HepG2 (cell line): ENCODE measurements around the gene SNX30. TPM values are rescaled to one million over a fixed set of nuclear protein-coding genes. Genes with fewer than 3 reads are reported as not detected.

ENCODE experiments used
- ATAC-seq: fragments of 200-7000 bp; cut with Tn5 transposase; 3 replicates; pipeline ENCODE4 v1.9.1; 2020; ENCODE audit warnings: mild to moderate bottlenecking, moderate library complexity
- BruUV-seq: library from RNA; stranded (reverse); fragments of 400-500 nt; replicated peaks from 2 replicates; lab custom pipeline; 2021; lab: Mats Ljungman, UMichigan
- CTCF ChIA-PET: fragments of 300-600 bp; formaldehyde crosslinking; extraction: SDS; loops from one replicate; lab custom pipeline; 2021; ENCODE audit warnings: low total read pairs, inconsistent platforms, low intra/inter-chr PET ratio; lab: Yijun Ruan, JAX
- POLR2A ChIA-PET: fragments of 350-600 bp; sonication (Branson Sonifier 250); formaldehyde crosslinking; loops from one replicate; lab custom pipeline; 2020; ENCODE audit warnings: antibody characterized with exemption, inconsistent platforms; lab: Yijun Ruan, JAX
- DNase-seq: peaks from one replicate; pipeline ENCODE4 v3.0.0-alpha.2; 2015; ENCODE audit warnings: low spot score
- FAIRE-seq: peaks from 3 replicates; lab custom pipeline; 2011; peaks lifted over from hg19 to GRCh38; lab: Jason Lieb, UNC
- H2AFZ ChIP-seq: one replicate; pipeline ENCODE4 v1.6.1; 2011; ENCODE audit warnings: low read length, inconsistent platforms
- H3K27ac ChIP-seq: fragments of 300-600 bp; 3 replicates; pipeline ENCODE4 v1.8.0; 2011; ENCODE audit warnings: mixed run types, mild to moderate bottlenecking, mixed read lengths, low read length, inconsistent platforms; ENCODE audit not compliant: insufficient read depth; ENCODE audit errors: extremely low read length
- H3K27me3 ChIP-seq, 2 experiments: fragments of 200-600 bp in 1 of 2; 2 replicates in 1 of 2; 3 replicates in 1 of 2; pipeline versions ENCODE4 v1.6.0 to v1.8.0; 2011; ENCODE audit warnings: low read length in 2 of 2, mild to moderate bottlenecking in 2 of 2, moderate library complexity in 2 of 2, inconsistent platforms in 1 of 2; ENCODE audit not compliant: insufficient read depth in 2 of 2, control insufficient read depth in 1 of 2
- H3K36me3 ChIP-seq, 2 experiments: fragments of 200-600 bp in 1 of 2; replicated peaks in 1 of 2; 2 replicates in 1 of 2; 3 replicates in 1 of 2; pipeline versions ENCODE4 v1.5.1 to v1.8.0; 2011; ENCODE audit warnings: low read length in 2 of 2, inconsistent platforms in 1 of 2; ENCODE audit not compliant: insufficient read depth in 2 of 2, control insufficient read depth in 1 of 2
- H3K4me1 ChIP-seq: 2 replicates; pipeline ENCODE4 v1.5.1; 2012; ENCODE audit warnings: low read length, inconsistent platforms; ENCODE audit not compliant: insufficient read depth
- H3K4me2 ChIP-seq: 2 replicates; pipeline ENCODE4 v1.6.0; 2011; ENCODE audit warnings: low read depth, low read length, inconsistent platforms
- H3K4me3 ChIP-seq, 3 experiments: fragments of 200-600 bp in 1 of 3; sonication (generic), shearing (Covaris generic) in 1 of 3; replicated peaks in 1 of 3; 2 replicates each; pipeline ENCODE4 v1.5.1; 2011 to 2016; ENCODE audit warnings: low read length in 3 of 3, inconsistent platforms in 2 of 3, low read depth in 2 of 3, mild to moderate bottlenecking in 2 of 3, control low read depth in 1 of 3, mixed read lengths in 1 of 3; ENCODE audit not compliant: insufficient read depth in 1 of 3
- H3K79me2 ChIP-seq: one replicate; pipeline ENCODE4 v1.6.1; 2011; ENCODE audit warnings: low read length, inconsistent platforms; ENCODE audit not compliant: insufficient read depth
- H3K9ac ChIP-seq: 2 replicates; pipeline ENCODE4 v1.6.0; 2011; ENCODE audit warnings: mild to moderate bottlenecking, low read depth, low read length, inconsistent platforms; ENCODE audit not compliant: insufficient read depth
- H3K9me3 ChIP-seq: 2 replicates; pipeline ENCODE4 v1.5.1; 2012; ENCODE audit warnings: mild to moderate bottlenecking, low read length
- H4K20me1 ChIP-seq: 2 replicates; pipeline ENCODE4 v1.6.0; 2011; ENCODE audit warnings: inconsistent platforms, mild to moderate bottlenecking, low read length, moderate library complexity; ENCODE audit not compliant: insufficient read depth
- POLR2AphosphoS2 ChIP-seq: IDR thresholded peaks from 2 replicates; pipeline ENCODE4 v1.6.1; 2011; ENCODE audit warnings: low read depth, low read length, improper control_type of control experiment
- SP2 ChIP-seq: sonication (generic); formaldehyde crosslinking; IDR thresholded peaks from 2 replicates; pipeline ENCODE4 v1.5.1; 2020; ENCODE audit warnings: mild to moderate bottlenecking, missing genetic modification reagents
- ZNF816 ChIP-seq: sonication (generic); formaldehyde crosslinking; IDR thresholded peaks from 2 replicates; pipeline ENCODE4 v1.8.0; 2022; ENCODE audit warnings: missing genetic modification reagents, mild to moderate bottlenecking, borderline replicate concordance
- WGBS: methylation state at CpG from one replicate; pipeline ENCODE4 v1.1.6; 2017; ENCODE audit warnings: low lambda C conversion rate; 5-methylcytosine and 5-hydroxymethylcytosine counted together
- in situ Hi-C: cut with HindIII; loops from 2 replicates; pipeline ENCODE4 v1.10.0; 2017; ENCODE audit warnings: low pct_unique_long_range_greater_than_20kb; ENCODE audit not compliant: extremely low pct_ligation_motif_present
- intact Hi-C: fragments of 100-400 bp; cut with micrococcal nuclease; formaldehyde crosslinking; loops from one replicate; pipeline ENCODE4 v1.10.0; 2022; ENCODE audit not compliant: unreplicated experiment
- polyA plus RNA-seq, 8 experiments: library from polyadenylated mRNA; depleted of rRNA in 3 of 8; stranded (reverse) in 7 of 8; unstranded in 1 of 8; fragments of >200 nt; fragmentation: Illumina TruSeq in 4 of 8; extraction: Trizol in 4 of 8; gene quantifications; 2 replicates each; pipeline versions ENCODE4 v1.2.1 to v1.2.3, GENCODE V29; 2011 to 2016; ENCODE audit warnings: low read depth in 4 of 8, missing spikeins in 1 of 8, mixed read lengths in 1 of 8; ENCODE audit not compliant: insufficient read depth in 1 of 8
- total RNA-seq, 5 experiments: library from RNA; depleted of rRNA; stranded (reverse); fragments of >200 nt; fragmentation: Illumina TruSeq; extraction: Trizol; gene quantifications; 2 replicates each; pipeline ENCODE4 v1.2.3, GENCODE V29; 2016; ENCODE audit warnings: low read depth in 1 of 5
- TF ChIP-seq, protein P1 (sequence below): sonication (generic); formaldehyde crosslinking; IDR thresholded peaks from 2 replicates; pipeline ENCODE4 v1.4.0; 2020; ENCODE audit warnings: missing genetic modification reagents, mild to moderate bottlenecking, borderline replicate concordance

The SNX30 gene
- total and polyA plus RNA-seq, 2 of the 13 experiments (the other 11 are each of a cell fraction or from before 2014, with no cell fraction given) = 4.4 to 12.4 TPM

DNA sequence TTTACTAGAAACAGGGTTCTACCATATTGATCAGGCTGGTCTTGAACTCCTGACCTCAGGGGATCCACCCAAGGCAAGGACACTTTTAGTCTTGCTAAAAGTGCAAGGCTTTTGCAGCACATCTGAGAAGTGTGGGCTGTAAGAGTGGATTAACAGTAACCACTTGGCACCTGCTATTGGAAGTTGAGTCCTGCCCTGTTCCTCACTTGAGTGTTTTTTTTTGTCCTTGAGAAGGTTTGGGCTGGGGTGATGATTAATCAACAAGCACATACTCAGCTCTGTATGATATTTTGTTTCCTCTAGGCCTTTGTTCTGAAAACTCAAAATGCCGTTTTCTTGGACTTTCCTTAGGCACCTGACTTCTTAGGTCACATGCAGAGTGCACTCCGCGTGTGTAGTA, 37.4 kb downstream of the SNX30 start (continued):
- TF ChIP-seq, protein P1, sequence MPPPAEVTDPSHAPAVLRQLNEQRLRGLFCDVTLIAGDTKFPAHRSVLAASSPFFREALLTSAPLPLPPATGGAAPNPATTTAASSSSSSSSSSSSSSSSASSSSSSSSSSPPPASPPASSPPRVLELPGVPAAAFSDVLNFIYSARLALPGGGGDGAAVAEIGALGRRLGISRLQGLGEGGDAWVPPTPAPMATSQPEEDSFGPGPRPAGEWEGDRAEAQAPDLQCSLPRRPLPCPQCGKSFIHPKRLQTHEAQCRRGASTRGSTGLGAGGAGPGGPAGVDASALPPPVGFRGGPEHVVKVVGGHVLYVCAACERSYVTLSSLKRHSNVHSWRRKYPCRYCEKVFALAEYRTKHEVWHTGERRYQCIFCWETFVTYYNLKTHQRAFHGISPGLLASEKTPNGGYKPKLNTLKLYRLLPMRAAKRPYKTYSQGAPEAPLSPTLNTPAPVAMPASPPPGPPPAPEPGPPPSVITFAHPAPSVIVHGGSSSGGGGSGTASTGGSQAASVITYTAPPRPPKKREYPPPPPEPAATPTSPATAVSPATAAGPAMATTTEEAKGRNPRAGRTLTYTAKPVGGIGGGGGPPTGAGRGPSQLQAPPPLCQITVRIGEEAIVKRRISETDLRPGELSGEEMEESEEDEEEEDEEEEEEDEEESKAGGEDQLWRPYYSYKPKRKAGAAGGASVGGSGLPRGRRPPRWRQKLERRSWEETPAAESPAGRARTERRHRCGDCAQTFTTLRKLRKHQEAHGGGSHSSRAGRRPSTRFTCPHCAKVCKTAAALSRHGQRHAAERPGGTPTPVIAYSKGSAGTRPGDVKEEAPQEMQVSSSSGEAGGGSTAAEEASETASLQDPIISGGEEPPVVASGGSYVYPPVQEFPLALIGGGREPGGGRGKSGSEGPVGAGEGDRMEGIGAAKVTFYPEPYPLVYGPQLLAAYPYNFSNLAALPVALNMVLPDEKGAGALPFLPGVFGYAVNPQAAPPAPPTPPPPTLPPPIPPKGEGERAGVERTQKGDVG (CRISPR knock-in tag) = no peak

DNA sequence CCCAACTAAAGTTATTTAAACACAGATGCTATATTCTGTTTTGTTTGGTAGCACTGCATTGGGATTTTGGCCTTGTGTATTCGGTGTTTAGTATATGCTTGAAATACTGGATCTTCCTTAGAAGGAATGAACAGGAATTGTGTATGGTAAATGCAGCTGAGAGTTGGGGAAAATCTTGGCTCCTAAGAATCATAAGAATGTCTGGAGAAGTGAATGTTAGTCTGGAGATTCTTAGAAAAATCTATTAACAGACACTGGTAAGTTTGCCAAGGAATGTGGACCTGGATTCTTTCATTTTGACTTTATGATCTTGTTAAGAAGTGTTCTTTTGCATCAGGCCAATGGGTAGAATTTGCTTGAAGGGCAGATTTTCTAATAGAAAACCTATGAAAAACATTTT, 38.9 kb downstream of the SNX30 start:
- TF ChIP-seq SP2 (no peak), ZNF816 (CRISPR knock-in tag) (no peak), POLR2AphosphoS2 (no peak)
- no peak for DNase-seq
- no peak overlapping the region for H3K9ac ChIP-seq
- H3K4me3 ChIP-seq = no peak overlapping the region
- no peak for FAIRE-seq
- no peaks in the 10 kb centered on the region for H3K79me2 ChIP-seq
- no TSS peak for BruUV-seq
- no peaks in the 10 kb centered on the region for H4K20me1 ChIP-seq
- 100% methylated on average over 1 of the region's 1 CpG for WGBS
- POLR2A ChIA-PET = no interaction called here
- in situ Hi-C loops = no loop called here
- intact Hi-C loops = no loop called here
- CTCF ChIA-PET = no interaction called here
- H3K9me3 ChIP-seq = no peaks in the 10 kb centered on the region
- no peak overlapping the region for H3K4me2 ChIP-seq
- ATAC-seq = no peak
- no peaks in the 10 kb centered on the region for H3K4me1 ChIP-seq
- H3K27me3 ChIP-seq = no peaks in the 10 kb centered on the region
- no peaks in the 10 kb centered on the region for H3K36me3 ChIP-seq
- no peak overlapping the region for H3K27ac ChIP-seq
- no peak overlapping the region for H2AFZ ChIP-seq
